Measurements from ENCODE around the gene FAM170B. TPM values are rescaled to one million over a fixed set of nuclear protein-coding genes. Genes with fewer than 3 reads are reported as not detected.

The FAM170B gene
- total RNA-seq, 1 donor from 2014 or later: not detected

- Mint-ChIP-seq H3K4me1 (ENCODE audit: low read depth, unreplicated experiment) (peaks cover 13% of the 10 kb centered on the region), H3K27me3 (ENCODE audit: unreplicated experiment) (no peaks in the 10 kb centered on the region), H3K9me3 (ENCODE audit: unreplicated experiment) (no peaks in the 10 kb centered on the region), H3K27ac (ENCODE audit: unreplicated experiment) (no peak overlapping the region), H3K36me3 (ENCODE audit: unreplicated experiment) (peaks cover 5% of the 10 kb centered on the region), H3K4me3 (ENCODE audit: unreplicated experiment) (no peak overlapping the region)
- no peak for DNase-seq
- TF ChIP-seq CTCF (IDR thresholded peaks at IDR 0.05; ENCODE audit: partially characterized antibody, unreplicated experiment): no peak
These were observed 12.9 kb downstream of the FAM170B start for GRCh38 chr10:49120911-49121310.

- no peak overlapping the region for H3K4me3 Mint-ChIP-seq (ENCODE audit: unreplicated experiment)
- no peaks in the 10 kb centered on the region for H3K9me3 Mint-ChIP-seq (ENCODE audit: unreplicated experiment)
- no peak for DNase-seq
- H3K36me3 Mint-ChIP-seq (ENCODE audit: unreplicated experiment): peaks cover 5% of the 10 kb centered on the region
- no peak for TF ChIP-seq CTCF (IDR thresholded peaks at IDR 0.05; ENCODE audit: partially characterized antibody, unreplicated experiment)
- H3K27ac Mint-ChIP-seq (ENCODE audit: unreplicated experiment): no peak overlapping the region
- H3K4me1 Mint-ChIP-seq (ENCODE audit: low read depth, unreplicated experiment): peaks cover 13% of the 10 kb centered on the region
- H3K27me3 Mint-ChIP-seq (ENCODE audit: unreplicated experiment): no peaks in the 10 kb centered on the region
These were observed 14.1 kb downstream of the FAM170B start for GRCh38 chr10:49119746-49120145.

- H3K4me3 Mint-ChIP-seq (ENCODE audit: unreplicated experiment): no peak overlapping the region
- no peak overlapping the region for H3K27ac Mint-ChIP-seq (ENCODE audit: unreplicated experiment)
- peaks cover 5% of the 10 kb centered on the region for H3K36me3 Mint-ChIP-seq (ENCODE audit: unreplicated experiment)
- no peaks in the 10 kb centered on the region for H3K9me3 Mint-ChIP-seq (ENCODE audit: unreplicated experiment)
- H3K27me3 Mint-ChIP-seq (ENCODE audit: unreplicated experiment): no peaks in the 10 kb centered on the region
- TF ChIP-seq CTCF (IDR thresholded peaks at IDR 0.05; ENCODE audit: partially characterized antibody, unreplicated experiment): no peak
- peaks cover 13% of the 10 kb centered on the region for H3K4me1 Mint-ChIP-seq (ENCODE audit: low read depth, unreplicated experiment)
- DNase-seq: no peak
These were observed 15.3 kb downstream of the FAM170B start for GRCh38 chr10:49118430-49119074.

- no peaks in the 10 kb centered on the region for H3K27me3 Mint-ChIP-seq (ENCODE audit: unreplicated experiment)
- H3K36me3 Mint-ChIP-seq (ENCODE audit: unreplicated experiment): peaks cover 5% of the 10 kb centered on the region
- no peaks in the 10 kb centered on the region for H3K9me3 Mint-ChIP-seq (ENCODE audit: unreplicated experiment)
- peaks cover 13% of the 10 kb centered on the region for H3K4me1 Mint-ChIP-seq (ENCODE audit: low read depth, unreplicated experiment)
- no peak overlapping the region for H3K4me3 Mint-ChIP-seq (ENCODE audit: unreplicated experiment)
- no peak for DNase-seq
- no peak for TF ChIP-seq CTCF (IDR thresholded peaks at IDR 0.05; ENCODE audit: partially characterized antibody, unreplicated experiment)
- no peak overlapping the region for H3K27ac Mint-ChIP-seq (ENCODE audit: unreplicated experiment)
These were observed 16.3 kb downstream of the FAM170B start for GRCh38 chr10:49117376-49118070.
